Measurements from ENCODE around the gene GMNC.
"Not testable (repeated sequence)": the region's sequence is repeated elsewhere in the genome, so short reads cannot be mapped to it uniquely, and the experiment has no call there.

The GMNC gene

DNA sequence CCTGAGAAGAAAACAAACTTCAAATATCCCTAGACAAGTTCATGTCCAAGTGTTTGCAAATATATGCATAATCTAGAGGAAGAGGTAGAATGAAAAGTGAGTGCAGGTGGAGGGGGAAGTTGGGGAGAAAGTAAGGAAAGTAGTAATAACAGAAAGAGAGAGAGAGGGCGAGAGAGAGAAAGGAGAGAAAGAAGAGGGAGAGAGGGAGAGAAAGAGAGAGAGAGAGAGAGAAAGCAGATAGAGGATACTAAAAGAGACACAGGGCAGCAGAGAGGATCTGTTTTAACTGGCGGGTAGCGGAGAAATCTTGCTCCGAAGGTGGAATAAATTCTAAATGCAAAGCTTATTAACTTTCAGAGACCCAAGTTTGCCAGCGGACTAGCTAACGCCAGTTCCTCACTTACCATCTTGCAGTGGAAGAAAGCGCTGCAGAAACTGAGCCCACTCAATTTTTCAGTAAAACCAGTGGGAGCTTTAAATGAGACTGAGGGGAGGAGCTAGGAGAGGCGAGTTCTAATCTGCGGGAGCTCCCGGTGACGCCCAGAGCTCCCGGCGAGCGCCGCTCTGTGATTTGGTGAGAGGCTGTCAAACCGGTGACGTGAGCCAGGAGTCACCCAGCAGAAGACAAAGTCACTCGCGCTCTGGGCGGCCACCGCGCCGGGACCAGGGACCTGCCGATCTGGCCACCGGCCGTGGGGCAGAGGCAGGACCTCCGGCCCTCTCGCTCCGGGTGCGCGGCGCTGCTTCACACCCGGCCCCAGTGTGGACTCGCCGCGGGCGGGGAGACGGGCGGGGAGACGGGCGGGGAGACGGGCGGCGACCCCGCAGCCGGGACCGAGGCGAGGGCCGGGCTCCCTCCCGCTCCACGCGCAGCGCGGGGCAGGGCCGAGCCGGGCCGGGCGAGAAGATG is at the start of gene GMNC:
GMNC (minus strand) TSS at position 486 of the 910 bp plus-strand sequence; CDS start at position 407, 79 bp downstream.
- no peak for DNase-seq

- no peak for DNase-seq
Measured at GRCh38 chr3:190911382-190911781, 48.9 kb upstream of the GMNC start.

GRCh38 chr3:190909908-190910307 is 47.4 kb upstream of the GMNC start:
- no peak for DNase-seq

DNA sequence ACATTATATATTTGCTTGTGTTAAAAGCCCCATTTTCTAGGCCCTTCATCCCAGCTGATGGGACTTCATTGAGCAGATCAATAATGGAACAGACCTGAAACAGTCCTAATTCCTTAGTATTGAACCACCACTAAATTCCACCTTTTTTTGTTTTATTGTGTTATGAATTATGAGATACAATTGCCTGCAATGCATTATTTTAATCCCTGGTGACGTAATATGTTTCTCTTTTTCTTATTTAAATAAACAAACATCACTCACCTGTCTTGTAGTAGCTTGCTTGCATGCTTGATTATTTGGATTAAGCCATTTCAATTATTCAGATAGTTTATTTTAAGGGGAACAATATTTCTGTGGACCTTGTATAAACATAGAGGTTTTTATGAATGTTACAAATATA is 40.7 kb upstream of the GMNC start:
- no peak for DNase-seq

DNA sequence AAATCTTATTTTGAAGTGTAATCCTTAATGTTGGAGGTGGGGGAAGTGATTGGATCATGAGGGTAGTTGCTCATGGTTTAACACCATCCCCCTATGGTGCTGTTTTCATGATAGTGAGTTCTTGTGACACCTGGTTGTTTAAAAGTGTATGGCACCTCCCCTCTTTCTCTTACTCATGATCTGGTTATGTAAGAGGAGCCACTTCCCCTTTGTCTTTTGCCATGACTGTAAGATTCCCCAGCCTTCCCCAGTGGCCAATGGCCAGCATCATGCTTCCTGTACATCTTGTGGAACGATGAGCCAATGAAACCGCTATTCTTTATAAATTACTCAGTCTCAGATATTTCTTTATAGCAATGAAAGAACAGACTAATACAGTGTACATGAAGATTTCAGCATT is 39.8 kb upstream of the GMNC start:
- no peak for DNase-seq

- DNase-seq: no peak
Measured at GRCh38 chr3:190892395-190892902, 30.0 kb upstream of the GMNC start.

- DNase-seq: no peak
Measured at GRCh38 chr3:190886945-190887344, 24.5 kb upstream of the GMNC start.

DNA sequence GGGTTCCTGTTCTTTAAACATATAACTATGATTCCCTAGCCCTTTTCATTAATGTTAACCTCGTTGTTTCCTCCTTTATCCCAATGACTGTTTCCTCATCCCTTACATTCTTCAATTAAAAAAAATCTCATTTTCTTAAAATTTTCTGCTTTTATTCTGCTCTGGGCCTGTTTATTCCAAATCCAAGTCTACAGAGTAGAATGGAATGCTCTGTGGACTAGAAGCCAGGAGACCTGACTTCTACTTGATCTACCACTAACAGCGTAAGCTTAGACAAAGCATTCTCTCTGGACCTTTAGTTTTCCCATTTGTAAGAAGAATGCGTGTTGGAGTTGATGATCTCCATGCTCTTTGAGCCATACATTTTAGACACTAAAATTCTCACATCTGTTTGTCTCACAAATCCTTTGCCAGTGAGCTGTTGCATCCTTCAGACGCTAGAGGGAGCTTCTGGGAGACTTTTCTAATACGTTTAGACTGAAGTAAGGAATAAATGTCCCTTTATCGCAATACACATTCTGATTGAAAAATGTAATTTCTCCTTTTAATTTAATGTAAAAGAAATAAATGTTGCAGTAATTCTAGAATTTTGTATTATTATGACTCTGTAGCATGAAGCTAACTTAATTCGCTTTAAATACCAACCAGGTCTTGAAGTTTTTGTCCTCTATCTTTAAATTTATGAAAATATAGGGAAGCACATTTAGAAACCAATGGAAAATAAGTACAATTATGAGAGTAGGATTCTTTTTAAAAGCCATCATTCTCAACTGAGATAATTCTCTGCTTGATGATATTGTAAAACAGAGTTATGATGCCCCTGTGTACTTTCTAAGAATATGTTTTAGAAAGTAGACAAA is 21.7 kb upstream of the GMNC start:
- DNase-seq: no peak

GRCh38 chr3:190883141-190883540 is 20.6 kb upstream of the GMNC start:
- no peak for DNase-seq

DNA sequence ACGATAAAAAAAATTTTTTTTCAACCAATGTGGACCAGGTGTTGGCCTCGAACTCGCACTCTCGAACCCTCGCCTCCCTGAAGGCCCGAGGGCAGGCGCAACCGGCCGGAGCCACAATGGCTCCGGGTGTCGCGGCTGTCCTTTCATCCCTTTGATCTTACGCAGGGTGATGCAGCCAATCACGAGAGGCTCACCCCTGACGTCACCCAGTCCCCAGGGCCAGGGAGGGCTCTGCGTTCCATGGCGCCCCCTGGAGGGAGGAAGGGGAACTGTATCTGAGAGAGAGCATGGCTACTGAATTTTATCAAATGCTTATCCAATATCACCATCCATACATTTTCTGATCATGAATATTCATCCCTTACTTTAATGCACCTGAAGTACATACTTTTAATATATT is 15.4 kb upstream of the GMNC start:
- no peak for DNase-seq

DNA sequence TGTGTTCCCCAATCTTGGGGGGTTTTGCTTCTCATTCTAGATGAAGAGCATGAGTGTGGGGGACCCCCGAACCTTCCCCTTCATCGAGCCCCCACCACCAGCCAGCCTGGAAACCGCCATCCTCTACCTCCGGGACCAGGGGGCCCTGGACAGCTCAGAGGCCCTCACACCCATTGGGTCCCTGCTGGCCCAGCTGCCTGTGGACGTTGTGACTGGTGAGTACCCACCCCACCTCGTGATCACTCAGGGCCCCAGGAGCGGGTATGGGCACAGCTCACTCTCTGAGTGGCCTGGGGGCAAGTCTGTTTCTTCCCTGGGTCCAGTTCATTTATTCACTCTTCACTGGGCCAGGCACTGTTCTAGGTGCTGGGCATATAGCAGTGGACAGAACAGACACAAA is 13.9 kb upstream of the GMNC start:
- DNase-seq: not testable (repeated sequence)

- not testable (repeated sequence) for DNase-seq
Measured at GRCh38 chr3:190875061-190875460, 12.6 kb upstream of the GMNC start.

DNA sequence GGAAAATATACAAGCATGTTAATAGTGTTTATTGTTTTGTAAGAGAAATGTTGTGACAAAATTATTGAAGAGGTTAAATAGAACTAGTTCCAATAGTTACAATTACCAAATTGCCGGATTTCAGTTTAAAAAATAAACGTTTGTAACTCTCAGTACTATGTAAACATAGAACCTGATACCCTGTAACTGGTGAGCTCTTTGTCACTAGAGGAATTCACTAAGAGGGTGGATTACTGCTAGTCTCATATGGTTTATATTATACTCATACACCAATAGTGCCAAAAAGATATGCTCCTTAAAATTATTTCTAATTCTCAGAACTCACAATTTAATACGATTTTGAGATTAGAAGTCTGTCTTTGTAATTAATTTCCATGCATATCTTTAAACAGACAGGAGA is 7.6 kb upstream of the GMNC start:
- DNase-seq: no peak

- no peak for DNase-seq
Measured at GRCh38 chr3:190867071-190867470, 4.6 kb upstream of the GMNC start.

DNA sequence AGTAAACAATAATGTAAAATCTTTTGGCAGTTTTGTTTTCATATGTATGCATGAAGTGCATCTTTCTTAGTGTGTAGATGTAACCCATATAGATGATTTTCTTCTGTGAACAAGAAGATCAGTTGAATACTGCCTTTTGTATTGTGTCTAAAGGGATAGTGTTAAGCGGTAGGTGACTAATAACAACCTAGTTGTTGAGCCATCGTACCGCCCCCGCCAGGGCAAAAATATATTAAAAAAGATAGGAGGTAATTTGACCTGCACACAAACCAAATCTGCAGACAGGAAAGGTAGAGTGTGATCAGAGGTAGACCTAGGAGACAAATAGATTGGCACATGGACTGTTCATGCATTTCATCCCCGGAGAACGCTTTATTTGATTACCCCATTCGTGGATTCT is 3.3 kb upstream of the GMNC start:
- DNase-seq: no peak

DNA sequence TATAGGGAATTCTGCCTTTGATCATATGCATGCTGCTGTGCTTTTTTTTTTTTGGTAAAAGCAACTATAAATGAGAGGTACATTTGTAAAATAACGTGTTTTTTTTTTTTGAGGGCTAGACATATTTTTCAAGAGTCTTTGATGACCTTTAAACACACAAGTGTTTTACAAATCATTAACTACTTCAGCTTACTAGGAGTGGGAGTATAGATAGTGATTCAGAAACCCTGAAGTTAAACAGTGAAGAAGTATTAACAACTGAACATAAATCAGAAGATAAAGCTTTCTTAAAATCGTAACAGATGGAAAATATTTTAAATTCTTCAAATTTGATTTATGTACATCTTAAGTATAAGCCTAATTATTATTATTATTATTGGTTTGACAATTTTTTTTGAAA is 2.9 kb upstream of the GMNC start:
- no peak for DNase-seq

- DNase-seq: no peak
Measured at GRCh38 chr3:190864002-190864401, 1.5 kb upstream of the GMNC start.

- DNase-seq: no peak
Measured at GRCh38 chr3:190863119-190863465, 598 bp upstream of the GMNC start.

GRCh38 chr3:190860521-190860920 is 2.0 kb downstream of the GMNC start:
- DNase-seq: no peak

DNA sequence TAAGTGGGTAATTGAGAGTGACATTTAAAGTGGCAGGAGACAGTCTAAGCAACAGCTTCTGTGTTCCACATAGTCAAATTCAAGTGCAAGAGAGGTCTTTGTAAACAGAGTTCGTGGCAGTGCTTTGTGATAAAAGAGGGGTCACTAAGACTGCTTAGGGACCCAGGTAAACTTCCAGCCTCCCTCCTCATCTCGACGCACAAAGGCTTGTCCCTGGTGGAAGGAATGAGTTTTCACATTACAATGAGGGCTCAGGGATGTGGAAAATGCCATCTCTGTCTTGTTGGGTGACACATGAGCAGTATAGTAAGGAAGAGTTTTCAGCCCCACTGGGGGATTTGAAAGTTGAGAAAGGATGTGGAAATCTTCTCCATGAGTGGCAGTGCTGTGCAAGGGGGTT is 7.3 kb downstream of the GMNC start:
- no peak for DNase-seq

DNA sequence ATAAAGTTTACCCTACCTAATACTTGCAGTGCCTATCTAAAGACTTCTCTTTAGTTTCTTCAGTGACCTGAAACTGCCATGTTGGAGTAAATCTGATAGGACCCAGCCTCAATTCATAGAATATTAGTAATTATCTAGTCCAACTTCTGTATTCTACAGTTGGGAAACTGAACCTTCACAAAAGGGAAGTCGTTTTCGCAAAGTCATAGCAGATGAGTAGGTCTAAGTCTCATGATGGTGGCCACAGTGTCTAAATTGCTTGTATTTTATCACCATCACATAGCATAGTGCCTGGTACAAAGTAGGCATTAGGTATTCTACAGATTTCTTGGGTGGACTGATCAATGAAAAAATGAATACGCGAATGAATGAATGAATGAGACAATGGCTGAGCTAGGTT is 8.4 kb downstream of the GMNC start:
- DNase-seq: no peak

DNA sequence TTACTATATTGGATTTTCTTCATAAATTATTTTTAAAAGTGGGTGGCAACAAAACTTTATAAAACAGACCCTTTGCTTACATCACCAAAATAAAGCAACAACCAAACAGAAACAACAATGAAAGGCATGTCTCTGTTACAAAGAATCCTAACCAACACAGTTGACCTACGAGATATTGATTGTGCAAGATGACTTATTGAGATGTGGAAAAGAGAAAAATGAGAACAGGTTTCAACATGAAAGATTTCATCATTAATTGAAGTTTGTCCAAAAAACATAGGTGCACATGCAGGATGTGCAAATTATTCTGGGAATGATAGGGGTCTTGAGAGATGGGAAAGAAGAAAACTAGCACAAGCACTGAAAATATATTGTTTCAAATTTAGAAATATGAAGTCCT is 9.0 kb downstream of the GMNC start:
- DNase-seq: no peak

DNA sequence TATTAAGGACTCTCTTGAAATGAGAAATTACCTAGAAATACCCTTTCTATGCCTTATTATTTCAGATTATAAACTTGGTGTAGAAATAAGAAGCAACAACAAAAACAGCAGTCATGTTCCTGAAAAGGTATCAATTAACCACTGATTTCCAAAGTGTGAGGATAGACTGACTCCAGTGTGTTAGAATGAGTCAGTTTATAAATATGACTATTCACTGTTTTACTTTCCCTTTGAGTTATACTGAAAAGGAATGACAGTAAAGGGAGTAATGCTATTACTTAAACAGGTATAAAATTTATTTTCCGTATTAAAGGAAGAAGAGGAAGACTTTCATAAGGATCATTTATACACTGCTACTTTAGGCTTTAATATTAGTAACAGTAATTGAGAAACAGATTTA is 12.9 kb downstream of the GMNC start:
- no peak for DNase-seq

- DNase-seq: no peak
Measured at GRCh38 chr3:190848870-190849269, 13.6 kb downstream of the GMNC start.

Measured in activated CD4-positive, alpha-beta T cell treated with anti-CD3 and anti-CD28 coated beads, Interleukin-2, amount 50 U/mL, for 4 hours (primary cell).